ENCODE measurements around the gene SPINK5. TPM values are rescaled to one million over a fixed set of nuclear protein-coding genes. Genes with fewer than 3 reads are reported as not detected.

SPINK5 gene
- total RNA-seq, 1 experiment from 2014 or later = 2.5 TPM

DNA sequence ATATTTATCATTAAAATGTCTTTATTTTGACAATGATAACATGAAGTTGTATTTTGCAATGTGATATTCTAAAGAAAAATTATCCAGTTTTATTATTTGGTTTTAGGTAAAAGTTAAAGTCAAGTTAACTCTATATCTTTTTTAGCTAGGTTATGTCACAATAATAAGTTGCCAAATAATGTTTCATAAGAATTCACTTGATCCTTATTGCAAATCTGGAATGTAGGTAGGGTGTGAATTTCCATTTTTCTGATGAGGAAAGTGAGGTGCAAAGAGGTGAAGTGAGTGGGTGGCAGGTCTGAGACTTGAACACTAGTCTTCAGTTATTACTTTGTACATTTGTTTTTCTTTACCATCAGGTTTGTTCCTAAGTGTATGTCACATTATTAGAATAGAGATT is 21.5 kb downstream of the SPINK5 start:
- no peak for DNase-seq
- H3K27ac Mint-ChIP-seq (ENCODE audit: unreplicated experiment) = no peak overlapping the region
- H3K4me1 Mint-ChIP-seq (ENCODE audit: low read depth, unreplicated experiment) = peaks cover 15% of the 10 kb centered on the region
- no peak overlapping the region for H3K4me3 Mint-ChIP-seq (ENCODE audit: low read depth, unreplicated experiment)
- intact Hi-C loops (cut with micrococcal nuclease; ENCODE audit: unreplicated experiment) = no loop called here
- TF ChIP-seq, protein P1, sequence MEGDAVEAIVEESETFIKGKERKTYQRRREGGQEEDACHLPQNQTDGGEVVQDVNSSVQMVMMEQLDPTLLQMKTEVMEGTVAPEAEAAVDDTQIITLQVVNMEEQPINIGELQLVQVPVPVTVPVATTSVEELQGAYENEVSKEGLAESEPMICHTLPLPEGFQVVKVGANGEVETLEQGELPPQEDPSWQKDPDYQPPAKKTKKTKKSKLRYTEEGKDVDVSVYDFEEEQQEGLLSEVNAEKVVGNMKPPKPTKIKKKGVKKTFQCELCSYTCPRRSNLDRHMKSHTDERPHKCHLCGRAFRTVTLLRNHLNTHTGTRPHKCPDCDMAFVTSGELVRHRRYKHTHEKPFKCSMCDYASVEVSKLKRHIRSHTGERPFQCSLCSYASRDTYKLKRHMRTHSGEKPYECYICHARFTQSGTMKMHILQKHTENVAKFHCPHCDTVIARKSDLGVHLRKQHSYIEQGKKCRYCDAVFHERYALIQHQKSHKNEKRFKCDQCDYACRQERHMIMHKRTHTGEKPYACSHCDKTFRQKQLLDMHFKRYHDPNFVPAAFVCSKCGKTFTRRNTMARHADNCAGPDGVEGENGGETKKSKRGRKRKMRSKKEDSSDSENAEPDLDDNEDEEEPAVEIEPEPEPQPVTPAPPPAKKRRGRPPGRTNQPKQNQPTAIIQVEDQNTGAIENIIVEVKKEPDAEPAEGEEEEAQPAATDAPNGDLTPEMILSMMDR (IDR thresholded peaks at IDR 0.05; ENCODE audit: unreplicated experiment) = no peak
- no peaks in the 10 kb centered on the region for H3K36me3 Mint-ChIP-seq (ENCODE audit: insufficient read depth, unreplicated experiment)
- BruUV-seq (replicated peaks) = no TSS peak
- H3K27me3 Mint-ChIP-seq (ENCODE audit: unreplicated experiment) = no peaks in the 10 kb centered on the region
- peaks cover 3% of the 10 kb centered on the region for H3K9me3 Mint-ChIP-seq (ENCODE audit: low read depth, unreplicated experiment)
- CTCF ChIA-PET = no interaction called here

DNA sequence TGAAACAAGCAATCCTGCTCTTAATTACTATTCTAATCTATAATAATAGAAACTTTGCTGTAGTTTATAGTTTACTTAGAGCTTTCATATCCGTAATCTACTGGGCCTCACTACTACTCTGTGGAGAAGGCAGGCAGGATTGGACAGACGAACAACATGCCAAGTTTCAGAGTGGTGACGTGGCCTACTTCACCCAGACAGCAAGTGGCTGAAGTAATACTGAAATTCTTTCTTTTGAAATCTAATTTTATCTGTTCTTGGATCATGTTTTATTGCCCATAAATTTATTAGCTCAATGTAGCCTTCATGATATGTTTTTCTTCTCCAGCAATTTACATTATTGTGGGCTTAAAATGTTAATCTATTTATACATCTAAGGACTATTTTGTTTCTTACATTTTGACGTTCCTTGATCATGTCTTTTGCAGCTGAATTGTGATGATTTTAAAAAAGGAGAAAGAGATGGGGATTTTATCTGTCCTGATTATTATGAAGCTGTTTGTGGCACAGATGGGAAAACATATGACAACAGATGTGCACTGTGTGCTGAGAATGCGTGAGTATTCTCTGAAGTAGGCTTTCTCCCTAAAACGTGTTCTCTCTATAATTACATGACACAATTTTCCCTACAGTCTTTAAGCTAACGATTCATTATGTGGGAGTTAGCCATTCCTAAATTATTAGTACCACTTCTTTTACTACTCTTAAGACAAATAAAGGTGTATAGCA is 22.4 kb downstream of the SPINK5 start:
- H3K4me3 Mint-ChIP-seq (ENCODE audit: low read depth, unreplicated experiment) = no peak overlapping the region
- TF ChIP-seq, protein P1 (IDR thresholded peaks at IDR 0.05; ENCODE audit: unreplicated experiment) = no peak
- H3K27me3 Mint-ChIP-seq (ENCODE audit: unreplicated experiment) = no peaks in the 10 kb centered on the region
- peaks cover 23% of the 10 kb centered on the region for H3K4me1 Mint-ChIP-seq (ENCODE audit: low read depth, unreplicated experiment)
- H3K36me3 Mint-ChIP-seq (ENCODE audit: insufficient read depth, unreplicated experiment) = peaks cover 5% of the 10 kb centered on the region
- no peak for DNase-seq
- intact Hi-C loops (cut with micrococcal nuclease; ENCODE audit: unreplicated experiment) = no loop called here
- CTCF ChIA-PET = no interaction called here
- peaks cover 3% of the 10 kb centered on the region for H3K9me3 Mint-ChIP-seq (ENCODE audit: low read depth, unreplicated experiment)
- no peak overlapping the region for H3K27ac Mint-ChIP-seq (ENCODE audit: unreplicated experiment)
- BruUV-seq (replicated peaks) = no TSS peak

DNA sequence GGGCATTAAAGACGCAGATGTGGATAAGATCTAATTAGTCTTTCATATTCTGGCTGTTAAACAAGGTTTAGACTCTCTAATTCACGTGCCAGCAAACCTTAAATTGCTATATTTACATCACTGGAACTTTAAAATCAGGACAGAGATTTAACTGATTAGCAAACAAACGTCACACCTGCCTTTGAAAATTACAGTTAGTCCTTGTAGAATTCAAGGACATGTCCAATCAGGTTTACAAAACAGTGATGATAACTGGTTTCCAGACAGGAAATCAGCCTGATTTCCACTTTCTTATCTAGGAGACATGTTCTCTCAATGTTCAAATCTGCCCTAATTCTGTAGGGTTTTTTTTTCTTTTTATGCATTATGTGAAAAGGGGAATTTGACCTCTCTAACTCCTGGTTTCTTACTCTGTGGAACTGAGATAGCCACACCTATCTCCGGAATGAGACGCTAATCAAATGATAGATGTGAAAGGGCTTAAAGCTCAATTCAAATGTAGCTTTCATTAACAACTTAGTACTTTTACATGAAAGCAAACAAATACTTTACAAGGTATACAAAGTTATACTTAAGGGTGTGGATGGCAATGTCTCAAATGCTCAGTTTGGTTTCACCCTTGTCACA is 26.5 kb downstream of the SPINK5 start:
- intact Hi-C loops (cut with micrococcal nuclease; ENCODE audit: unreplicated experiment) = loop anchor here (5.0 kb wide), 2 partner anchors 78 to 128 kb away; no protein-coding TSS in a partner anchor
- peak overlapping the region; percentile 96 for H3K27ac Mint-ChIP-seq (ENCODE audit: unreplicated experiment)
- H3K27me3 Mint-ChIP-seq (ENCODE audit: unreplicated experiment) = no peaks in the 10 kb centered on the region
- peaks cover 45% of the 10 kb centered on the region for H3K4me1 Mint-ChIP-seq (ENCODE audit: low read depth, unreplicated experiment)
- H3K4me3 Mint-ChIP-seq (ENCODE audit: low read depth, unreplicated experiment) = peak overlapping the region; percentile 70
- H3K36me3 Mint-ChIP-seq (ENCODE audit: insufficient read depth, unreplicated experiment) = peaks cover 5% of the 10 kb centered on the region
- CTCF ChIA-PET = interaction anchor here (0.9 to 1.3 kb wide), 7 partner anchors 9 to 1641 kb away, joined by 3 to 6 read pairs (median 4); no protein-coding TSS in a partner anchor
- TF ChIP-seq, protein P1 (IDR thresholded peaks at IDR 0.05; ENCODE audit: unreplicated experiment) = no peak
- DNase-seq = no peak
- no TSS peak for BruUV-seq (replicated peaks)
- H3K9me3 Mint-ChIP-seq (ENCODE audit: low read depth, unreplicated experiment) = no peaks in the 10 kb centered on the region

DNA sequence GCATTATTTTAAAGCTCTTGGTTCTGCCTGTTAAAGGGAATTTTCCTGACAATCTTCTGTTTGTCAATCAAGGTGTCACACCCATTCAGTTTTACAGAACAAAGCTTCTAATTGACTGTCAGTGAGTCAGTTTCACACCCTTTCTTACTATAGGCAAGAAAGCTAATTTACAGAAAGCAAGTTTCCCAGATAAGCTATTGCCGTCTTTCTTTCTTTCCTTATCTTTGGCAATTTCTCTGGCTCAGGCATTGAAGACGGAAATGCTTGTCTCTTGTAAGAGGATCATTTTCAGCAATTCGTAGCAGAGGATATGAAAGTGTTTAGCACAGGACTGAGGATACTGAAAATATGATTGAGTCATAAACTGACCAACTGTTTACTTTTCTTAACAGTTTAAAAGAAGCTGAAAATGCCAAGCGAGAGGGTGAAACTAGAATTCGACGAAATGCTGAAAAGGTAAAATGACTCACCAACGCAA is 27.0 kb downstream of the SPINK5 start:
- intact Hi-C loops (cut with micrococcal nuclease; ENCODE audit: unreplicated experiment) = loop anchor here (5.0 kb wide), 2 partner anchors 79 to 129 kb away; no protein-coding TSS in a partner anchor
- Mint-ChIP-seq H3K9me3 (ENCODE audit: low read depth, unreplicated experiment) (no peaks in the 10 kb centered on the region), H3K4me3 (ENCODE audit: low read depth, unreplicated experiment) (peak overlapping the region; percentile 70), H3K4me1 (ENCODE audit: low read depth, unreplicated experiment) (peaks cover 45% of the 10 kb centered on the region), H3K27ac (ENCODE audit: unreplicated experiment) (peak overlapping the region; percentile 96), H3K36me3 (ENCODE audit: insufficient read depth, unreplicated experiment) (peaks cover 5% of the 10 kb centered on the region), H3K27me3 (ENCODE audit: unreplicated experiment) (no peaks in the 10 kb centered on the region)
- TF ChIP-seq, protein P1 (IDR thresholded peaks at IDR 0.05; ENCODE audit: unreplicated experiment) = no peak
- peak; percentile 12 for DNase-seq
- CTCF ChIA-PET = interaction anchor here (0.9 to 1.3 kb wide), 6 partner anchors 10 to 1640 kb away, joined by 3 to 6 read pairs (median 4); no protein-coding TSS in a partner anchor
- no TSS peak for BruUV-seq (replicated peaks)
